ENCODE results near the gene MAP4K4.
"Not testable (repeated sequence)": the region's sequence is repeated elsewhere in the genome, so short reads cannot be mapped to it uniquely, and the experiment has no call there.

Gene MAP4K4

DNA sequence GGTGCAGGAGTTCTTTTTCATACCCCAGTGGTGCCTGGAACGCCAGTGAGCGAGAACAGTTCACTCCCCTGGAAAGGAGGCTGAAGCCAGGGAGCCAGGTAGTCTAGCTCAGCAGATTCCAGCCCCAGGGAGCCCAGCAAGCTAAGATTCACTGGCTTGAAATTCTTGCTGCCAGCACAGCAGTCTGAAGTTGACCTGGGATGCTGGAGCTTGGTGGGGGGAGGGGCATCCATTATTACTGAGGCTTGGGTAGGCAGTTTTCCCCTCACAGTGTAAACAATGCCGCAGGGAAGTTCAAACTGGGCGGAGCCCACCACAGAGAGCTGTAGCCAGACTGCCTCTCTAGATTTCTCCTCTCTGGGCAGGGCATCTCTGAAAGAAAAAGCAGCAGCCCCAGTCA, 238.3 kb downstream of the MAP4K4 start:
- not testable (repeated sequence) for DNase-seq

DNA sequence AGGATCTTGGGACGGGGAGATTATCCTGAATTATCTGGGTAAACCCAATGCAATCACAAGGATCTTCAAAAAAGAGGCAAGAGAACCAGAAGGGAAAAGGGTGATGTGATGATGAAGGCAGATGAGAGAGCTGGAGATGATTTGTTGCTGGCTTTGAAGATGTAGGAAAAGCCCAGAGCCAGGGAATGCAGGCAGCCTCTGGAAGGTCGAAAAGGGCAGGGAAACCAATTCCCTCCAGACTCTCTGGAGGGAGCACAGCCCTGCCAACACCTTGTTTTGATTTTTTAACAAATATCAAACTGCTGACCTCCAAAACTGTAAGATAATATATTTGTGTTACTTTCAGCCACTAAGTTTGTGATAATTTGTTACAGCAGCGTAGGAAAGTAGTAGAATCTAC, 245.3 kb downstream of the MAP4K4 start:
- no peak for DNase-seq

Measured in NCI-H1105 (cell line).